HCT116 (cell line): ENCODE measurements around the gene HSPG2. TPM values are rescaled to one million over a fixed set of nuclear protein-coding genes. Genes with fewer than 3 reads are reported as not detected.

Experiments
- ATAC-seq: fragments of 200-7000 bp; cut with Tn5 transposase; 2 replicates; pipeline ENCODE4 v1.9.1; 2020; ENCODE audit warnings: mild to moderate bottlenecking, moderate library complexity
- BruUV-seq: library from RNA; stranded (reverse); fragments of 400-500 nt; replicated peaks from 2 replicates; lab custom pipeline; 2021; lab: Mats Ljungman, UMichigan
- CTCF ChIA-PET: fragments of 300-600 bp; sonication (Branson Sonifier 250); formaldehyde crosslinking; loops from one replicate; lab custom pipeline; 2021; ENCODE audit warnings: antibody characterized with exemption; lab: Charles Lee
- POLR2A ChIA-PET: fragments of 300-600, 350-600 bp; sonication (Branson Sonifier 250); formaldehyde crosslinking; loops from one replicate; lab custom pipeline; 2021; ENCODE audit warnings: antibody characterized with exemption; lab: Charles Lee
- RAD21 ChIA-PET, 2 experiments: fragments of 300-600 bp; sonication (Branson Sonifier 250); formaldehyde crosslinking; loops; one replicate each; lab custom pipeline; 2023; ENCODE audit warnings: low total read pairs in 2 of 2; ENCODE audit not compliant: uncharacterized antibody in 2 of 2, unreplicated experiment in 2 of 2, low non-redundant PET in 1 of 2; lab: Charles Lee
- DNase-seq: peaks from one replicate; pipeline ENCODE4 v3.0.0-alpha.2; 2010; ENCODE audit warnings: low read depth, low spot score
- H2AFZ ChIP-seq: fragments of 200-600 bp; shearing (Covaris generic), sonication (generic); 2 replicates; pipeline ENCODE4 v1.6.1; 2017; ENCODE audit warnings: low read depth, mixed run types, mixed read lengths, antibody characterized with exemption, low read length; ENCODE audit not compliant: poor library complexity, severe bottlenecking
- H3K27ac ChIP-seq: 2 replicates; pipeline ENCODE4 v1.5.1; 2012; ENCODE audit warnings: low read depth, low read length
- H3K27me3 ChIP-seq: fragments of 200-600 bp; sonication (generic); 2 replicates; pipeline ENCODE4 v1.6.1; 2016; ENCODE audit warnings: mixed run types, low read length, mixed read lengths; ENCODE audit not compliant: insufficient read depth
- H3K36me3 ChIP-seq, 2 experiments: fragments of 200-500 bp in 1 of 2; fragments of 200-600 bp in 1 of 2; sonication (Bioruptor generic) in 1 of 2; sonication (generic) in 1 of 2; 2 replicates each; pipeline versions ENCODE4 v1.5.1 to v1.6.1; 2014 to 2016; ENCODE audit warnings: low read length in 2 of 2, inconsistent platforms in 1 of 2, mixed read lengths in 1 of 2, mixed run types in 1 of 2; ENCODE audit not compliant: insufficient read depth in 2 of 2, control insufficient read depth in 1 of 2
- H3K4me1 ChIP-seq, 2 experiments: fragments of 200-600 bp in 1 of 2; sonication (generic) in 1 of 2; 2 replicates each; pipeline versions ENCODE4 v1.5.1 to v1.6.1; 2012 to 2017; ENCODE audit warnings: low read length in 2 of 2, inconsistent platforms in 1 of 2, mild to moderate bottlenecking in 1 of 2, mixed read lengths in 1 of 2, mixed run types in 1 of 2, moderate library complexity in 1 of 2; ENCODE audit not compliant: insufficient read depth in 2 of 2, control insufficient read depth in 1 of 2
- H3K4me2 ChIP-seq: fragments of 200-600 bp; sonication (generic); 2 replicates; pipeline ENCODE4 v1.6.1; 2017; ENCODE audit warnings: mixed run types, low read length, mixed read lengths
- H3K4me3 ChIP-seq, 2 experiments: fragments of 200-600 bp in 1 of 2; sonication (generic) in 1 of 2; replicated peaks in 1 of 2; 2 replicates each; pipeline ENCODE4 v1.5.1; 2011 to 2016; ENCODE audit warnings: low read length in 2 of 2, control low read depth in 1 of 2, low read depth in 1 of 2, mild to moderate bottlenecking in 1 of 2, mixed read lengths in 1 of 2, mixed run types in 1 of 2
- H3K79me2 ChIP-seq: fragments of 200-600 bp; sonication (generic); 2 replicates; pipeline ENCODE4 v1.6.1; 2017; ENCODE audit warnings: mild to moderate bottlenecking, mixed run types, low read length, moderate library complexity, mixed read lengths; ENCODE audit not compliant: insufficient read depth
- H3K9ac ChIP-seq: fragments of 200-600 bp; sonication (generic); 2 replicates; pipeline ENCODE4 v1.6.1; 2016; ENCODE audit warnings: low read length, mixed read lengths
- H3K9me2 ChIP-seq: fragments of 200-600 bp; sonication (generic), shearing (Covaris generic); 2 replicates; pipeline ENCODE4 v1.6.1; 2017; ENCODE audit warnings: mixed run types, mild to moderate bottlenecking, moderate library complexity; ENCODE audit not compliant: insufficient read depth
- H3K9me3 ChIP-seq, 2 experiments: fragments of 200-500 bp in 1 of 2; fragments of 200-600 bp in 1 of 2; sonication (Bioruptor generic) in 1 of 2; sonication (generic) in 1 of 2; 2 replicates each; pipeline ENCODE4 v1.6.1; 2014 to 2017; ENCODE audit warnings: low read length in 2 of 2, mixed read lengths in 2 of 2, inconsistent platforms in 1 of 2, low read depth in 1 of 2, mild to moderate bottlenecking in 1 of 2, mixed run types in 1 of 2, moderate library complexity in 1 of 2; ENCODE audit not compliant: control insufficient read depth in 1 of 2, insufficient read depth in 1 of 2
- H4K20me1 ChIP-seq: fragments of 200-600 bp; sonication (generic), shearing (Covaris generic); 2 replicates; pipeline ENCODE4 v1.6.1; 2017; ENCODE audit warnings: mixed run types, mild to moderate bottlenecking, moderate library complexity; ENCODE audit not compliant: insufficient read depth
- EGR1 ChIP-seq: IDR thresholded peaks from 2 replicates; pipeline ENCODE4 v1.6.1; 2012; ENCODE audit warnings: low read depth
- ELF1 ChIP-seq: IDR thresholded peaks from 2 replicates; pipeline ENCODE4 v1.6.1; 2012; ENCODE audit warnings: low read depth, borderline replicate concordance
- EZH2 ChIP-seq: fragments of 200-600 bp; sonication (generic); IDR thresholded peaks from 2 replicates; pipeline ENCODE4 v1.6.1; 2017; ENCODE audit warnings: antibody characterized with exemption, mixed run types
- POLR2A ChIP-seq: IDR thresholded peaks from 2 replicates; pipeline ENCODE4 v1.7.0; 2011; ENCODE audit warnings: borderline replicate concordance; ENCODE audit not compliant: insufficient read depth, insufficient read length; ENCODE audit errors: extremely low read depth
- RAD21 ChIP-seq: IDR thresholded peaks from 2 replicates; pipeline ENCODE4 v1.6.1; 2012; ENCODE audit warnings: low read depth, mild to moderate bottlenecking
- SRF ChIP-seq: IDR thresholded peaks from 2 replicates; pipeline ENCODE4 v1.6.1; 2012; ENCODE audit warnings: low read depth
- YY1 ChIP-seq: IDR thresholded peaks from 2 replicates; pipeline ENCODE4 v1.6.1; 2011; ENCODE audit warnings: low read length, low read depth, moderate library complexity, mild to moderate bottlenecking; ENCODE audit not compliant: insufficient replicate concordance; ENCODE audit errors: extremely low read depth
- intact Hi-C: fragments of 100-400 bp; cut with micrococcal nuclease; formaldehyde crosslinking; loops from 2 replicates; pipeline ENCODE4 v1.10.0; 2022
- total RNA-seq: library from RNA; stranded (reverse); gene quantifications from one replicate; pipeline ENCODE4 v1.2.1, GENCODE V29; 2021; ENCODE audit not compliant: unreplicated experiment
- TF ChIP-seq, protein P1 (sequence below): IDR thresholded peaks from 2 replicates; pipeline ENCODE4 v1.6.1; 2012; ENCODE audit warnings: low read depth

HSPG2 gene
- total RNA-seq, 1 experiment from 2014 or later: 55.7 TPM

- Histone ChIP-seq H3K36me3 (no peaks in the 10 kb centered on the region), H3K4me3 (no peak overlapping the region), H3K27ac (no peak overlapping the region)
- no peak for DNase-seq
- CTCF ChIA-PET: no interaction called here
- TF ChIP-seq POLR2A (no peak), EZH2 (no peak), ELF1 (no peak), EGR1 (no peak)
- TF ChIP-seq, all 23 proteins: peak for 0
- no peaks in the 10 kb centered on the region for H3K27me3 ChIP-seq
- no peaks in the 10 kb centered on the region for H3K79me2 ChIP-seq
- intact Hi-C loops: no loop called here
- ChIA-PET RAD21 (no interaction called here), POLR2A (no interaction called here)
- no peak overlapping the region for H3K9ac ChIP-seq
- no TSS peak for BruUV-seq
- H2AFZ ChIP-seq: no peak overlapping the region
- no peak for ATAC-seq
- H3K4me2 ChIP-seq: no peak overlapping the region
- no peaks in the 10 kb centered on the region for H4K20me1 ChIP-seq
- H3K9me3 ChIP-seq: no peaks in the 10 kb centered on the region
- no peaks in the 10 kb centered on the region for H3K9me2 ChIP-seq
- no peaks in the 10 kb centered on the region for H3K4me1 ChIP-seq
Observed at GRCh38 chr1:21886486-21887215, 50.5 kb downstream of the HSPG2 start.

- ATAC-seq: no peak
- no peak overlapping the region for H3K9ac ChIP-seq
Observed at GRCh38 chr1:21885236-21886037, 51.7 kb downstream of the HSPG2 start.

More at GRCh38 chr1:21885236-21886037, 51.7 kb downstream of the HSPG2 start:
- POLR2A ChIA-PET: no interaction called here
- TF ChIP-seq SRF (no peak), RAD21 (no peak), YY1 (no peak)
- TF ChIP-seq, protein P1, sequence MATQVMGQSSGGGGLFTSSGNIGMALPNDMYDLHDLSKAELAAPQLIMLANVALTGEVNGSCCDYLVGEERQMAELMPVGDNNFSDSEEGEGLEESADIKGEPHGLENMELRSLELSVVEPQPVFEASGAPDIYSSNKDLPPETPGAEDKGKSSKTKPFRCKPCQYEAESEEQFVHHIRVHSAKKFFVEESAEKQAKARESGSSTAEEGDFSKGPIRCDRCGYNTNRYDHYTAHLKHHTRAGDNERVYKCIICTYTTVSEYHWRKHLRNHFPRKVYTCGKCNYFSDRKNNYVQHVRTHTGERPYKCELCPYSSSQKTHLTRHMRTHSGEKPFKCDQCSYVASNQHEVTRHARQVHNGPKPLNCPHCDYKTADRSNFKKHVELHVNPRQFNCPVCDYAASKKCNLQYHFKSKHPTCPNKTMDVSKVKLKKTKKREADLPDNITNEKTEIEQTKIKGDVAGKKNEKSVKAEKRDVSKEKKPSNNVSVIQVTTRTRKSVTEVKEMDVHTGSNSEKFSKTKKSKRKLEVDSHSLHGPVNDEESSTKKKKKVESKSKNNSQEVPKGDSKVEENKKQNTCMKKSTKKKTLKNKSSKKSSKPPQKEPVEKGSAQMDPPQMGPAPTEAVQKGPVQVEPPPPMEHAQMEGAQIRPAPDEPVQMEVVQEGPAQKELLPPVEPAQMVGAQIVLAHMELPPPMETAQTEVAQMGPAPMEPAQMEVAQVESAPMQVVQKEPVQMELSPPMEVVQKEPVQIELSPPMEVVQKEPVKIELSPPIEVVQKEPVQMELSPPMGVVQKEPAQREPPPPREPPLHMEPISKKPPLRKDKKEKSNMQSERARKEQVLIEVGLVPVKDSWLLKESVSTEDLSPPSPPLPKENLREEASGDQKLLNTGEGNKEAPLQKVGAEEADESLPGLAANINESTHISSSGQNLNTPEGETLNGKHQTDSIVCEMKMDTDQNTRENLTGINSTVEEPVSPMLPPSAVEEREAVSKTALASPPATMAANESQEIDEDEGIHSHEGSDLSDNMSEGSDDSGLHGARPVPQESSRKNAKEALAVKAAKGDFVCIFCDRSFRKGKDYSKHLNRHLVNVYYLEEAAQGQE: no peak
- TF ChIP-seq, all 23 proteins: peak for 0
- ChIA-PET RAD21 (no interaction called here), CTCF (no interaction called here)
- no peaks in the 10 kb centered on the region for H3K9me3 ChIP-seq
- no peaks in the 10 kb centered on the region for H3K27me3 ChIP-seq
- H3K4me2 ChIP-seq: no peak overlapping the region
- no TSS peak for BruUV-seq
- no peak for DNase-seq
- H3K9me2 ChIP-seq: no peaks in the 10 kb centered on the region
- no peaks in the 10 kb centered on the region for H3K79me2 ChIP-seq
- no peaks in the 10 kb centered on the region for H4K20me1 ChIP-seq
- H3K36me3 ChIP-seq: no peaks in the 10 kb centered on the region
- intact Hi-C loops: no loop called here
- H3K4me3 ChIP-seq: no peak overlapping the region
- H3K27ac ChIP-seq: no peak overlapping the region
- H3K4me1 ChIP-seq: no peaks in the 10 kb centered on the region
- H2AFZ ChIP-seq: no peak overlapping the region
